GM12801 (cell line): ENCODE measurements around the gene TMEM8B.

ENCODE experiments used
- TF ChIP-seq, protein P1 (sequence below): IDR thresholded peaks from one replicate; pipeline ENCODE4 v1.5.1; 2011; ENCODE audit warnings: control low read depth; ENCODE audit not compliant: insufficient read length; ENCODE audit errors: extremely low read depth

The TMEM8B gene

DNA sequence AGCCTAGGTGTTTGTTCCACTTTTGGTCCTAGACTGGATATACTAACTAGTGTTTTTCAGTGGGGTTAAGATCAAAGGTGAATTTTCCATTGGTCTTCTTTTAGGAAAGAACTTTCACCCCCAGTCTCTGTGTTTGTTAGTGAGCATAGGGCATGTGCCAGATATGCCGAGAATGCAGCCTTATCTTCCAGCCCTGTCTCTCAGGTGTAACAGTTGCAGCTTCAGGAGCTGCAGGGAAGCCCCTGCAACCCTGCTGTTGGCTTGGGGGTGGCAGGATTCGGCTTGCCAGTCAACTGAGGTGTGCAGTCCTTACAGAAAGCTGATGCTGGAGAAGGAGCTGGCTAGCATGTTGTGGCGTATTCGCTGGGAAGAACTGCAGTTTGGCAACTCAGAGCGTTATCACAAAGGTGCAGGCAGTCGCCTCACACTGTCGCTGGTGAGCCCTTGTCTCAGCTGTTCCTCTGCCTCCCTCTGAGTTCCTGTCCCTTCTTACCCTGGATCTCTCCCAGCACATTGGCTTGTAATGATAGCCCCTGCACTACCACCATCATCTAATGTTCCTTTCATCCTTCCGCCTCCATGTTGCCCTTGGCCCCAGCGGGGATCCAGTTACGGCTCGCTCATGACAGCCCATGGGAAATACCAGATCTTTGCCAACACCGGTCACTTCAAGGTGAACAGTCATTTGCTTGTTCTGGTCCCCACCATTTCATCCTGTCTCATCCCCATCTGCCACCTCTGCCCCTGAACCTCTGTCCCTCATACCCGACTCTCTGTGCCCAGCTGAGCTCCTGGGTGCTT, 27.5 kb upstream of the TMEM8B start:
- TF ChIP-seq, protein P1, sequence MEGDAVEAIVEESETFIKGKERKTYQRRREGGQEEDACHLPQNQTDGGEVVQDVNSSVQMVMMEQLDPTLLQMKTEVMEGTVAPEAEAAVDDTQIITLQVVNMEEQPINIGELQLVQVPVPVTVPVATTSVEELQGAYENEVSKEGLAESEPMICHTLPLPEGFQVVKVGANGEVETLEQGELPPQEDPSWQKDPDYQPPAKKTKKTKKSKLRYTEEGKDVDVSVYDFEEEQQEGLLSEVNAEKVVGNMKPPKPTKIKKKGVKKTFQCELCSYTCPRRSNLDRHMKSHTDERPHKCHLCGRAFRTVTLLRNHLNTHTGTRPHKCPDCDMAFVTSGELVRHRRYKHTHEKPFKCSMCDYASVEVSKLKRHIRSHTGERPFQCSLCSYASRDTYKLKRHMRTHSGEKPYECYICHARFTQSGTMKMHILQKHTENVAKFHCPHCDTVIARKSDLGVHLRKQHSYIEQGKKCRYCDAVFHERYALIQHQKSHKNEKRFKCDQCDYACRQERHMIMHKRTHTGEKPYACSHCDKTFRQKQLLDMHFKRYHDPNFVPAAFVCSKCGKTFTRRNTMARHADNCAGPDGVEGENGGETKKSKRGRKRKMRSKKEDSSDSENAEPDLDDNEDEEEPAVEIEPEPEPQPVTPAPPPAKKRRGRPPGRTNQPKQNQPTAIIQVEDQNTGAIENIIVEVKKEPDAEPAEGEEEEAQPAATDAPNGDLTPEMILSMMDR, result no peak

DNA sequence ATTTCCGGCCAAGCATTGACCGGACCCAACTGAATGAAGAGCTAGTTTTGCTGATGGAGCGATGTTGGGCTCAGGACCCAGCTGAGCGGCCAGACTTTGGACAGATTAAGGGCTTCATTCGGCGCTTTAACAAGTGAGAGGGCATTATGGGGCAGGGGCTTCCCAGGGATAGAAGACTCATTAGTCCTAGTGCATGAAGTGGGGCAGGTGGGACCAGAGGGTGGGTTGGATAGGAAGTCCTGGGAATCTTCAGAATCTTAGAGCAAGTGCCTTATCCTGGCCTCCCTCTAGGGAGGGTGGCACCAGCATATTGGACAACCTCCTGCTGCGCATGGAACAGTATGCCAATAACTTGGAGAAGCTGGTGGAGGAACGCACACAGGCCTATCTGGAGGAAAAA, 22.9 kb upstream of the TMEM8B start:
- TF ChIP-seq, protein P1, result no peak

DNA sequence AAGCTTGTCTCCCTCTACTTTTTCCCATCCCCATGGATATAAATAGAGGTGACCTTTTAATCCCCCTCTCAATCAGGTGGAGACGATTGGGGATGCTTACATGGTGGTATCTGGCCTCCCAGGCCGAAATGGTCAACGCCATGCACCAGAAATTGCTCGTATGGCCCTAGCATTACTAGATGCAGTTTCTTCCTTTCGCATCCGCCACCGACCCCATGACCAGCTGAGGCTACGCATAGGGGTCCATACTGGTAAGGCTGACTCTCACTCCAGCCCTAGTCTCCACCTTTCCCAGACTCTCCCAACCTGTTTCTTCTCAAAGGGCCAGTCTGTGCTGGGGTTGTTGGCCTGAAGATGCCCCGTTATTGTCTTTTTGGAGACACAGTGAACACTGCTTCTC, 20.6 kb upstream of the TMEM8B start:
- TF ChIP-seq, protein P1, result no peak

DNA sequence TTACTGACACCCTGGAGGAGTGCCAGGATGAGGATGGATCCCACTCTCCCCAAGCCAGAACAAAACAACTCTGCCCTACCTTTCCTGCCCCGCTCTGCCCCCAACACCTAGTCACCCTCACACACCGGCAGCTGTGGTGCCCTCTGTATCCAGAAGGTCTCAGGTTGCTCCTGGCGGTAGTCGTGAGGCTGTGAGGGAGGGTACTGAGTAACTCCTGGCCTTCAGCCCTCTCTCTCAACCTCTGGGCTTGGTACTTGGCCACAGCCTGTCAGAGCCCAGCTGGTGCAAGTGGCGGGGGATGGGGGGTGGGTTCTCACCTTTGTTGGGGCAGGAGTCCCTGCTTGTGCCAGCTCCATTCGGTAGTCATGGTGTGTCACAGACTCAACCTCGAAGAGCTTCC, 18.9 kb upstream of the TMEM8B start:
- TF ChIP-seq, protein P1, result no peak

DNA sequence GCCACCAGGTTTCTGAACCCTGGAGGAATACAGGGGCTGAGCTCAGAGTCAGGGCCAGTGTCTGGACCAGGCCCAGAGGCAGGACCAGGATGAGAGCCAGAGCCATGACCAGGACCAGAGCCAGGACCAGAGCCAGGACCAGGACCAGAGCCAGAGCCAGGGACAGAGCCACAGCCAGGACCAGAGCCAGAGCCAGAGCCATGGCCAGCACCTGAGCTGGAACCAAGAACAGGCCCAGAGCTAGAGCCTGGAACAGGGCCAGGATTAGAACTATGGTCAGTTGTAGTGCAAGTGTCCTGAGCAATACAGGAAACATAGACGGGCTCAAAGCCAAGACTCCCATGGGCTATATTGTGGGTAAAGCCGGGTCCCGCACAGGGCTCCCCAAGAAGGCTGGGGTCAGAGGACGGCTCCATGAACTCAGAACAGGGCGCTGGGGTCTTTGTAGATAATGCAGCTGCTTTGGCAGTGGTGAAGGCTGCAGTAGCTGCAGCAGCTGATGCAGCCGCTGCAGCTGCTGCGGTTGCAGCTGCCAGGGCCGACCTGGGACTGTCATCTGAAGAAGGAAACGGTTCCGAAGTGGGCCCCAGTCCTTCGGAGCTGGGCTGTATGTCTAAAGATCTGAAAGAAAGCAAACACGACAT, 17.5 kb upstream of the TMEM8B start:
- TF ChIP-seq, protein P1, result no peak

DNA sequence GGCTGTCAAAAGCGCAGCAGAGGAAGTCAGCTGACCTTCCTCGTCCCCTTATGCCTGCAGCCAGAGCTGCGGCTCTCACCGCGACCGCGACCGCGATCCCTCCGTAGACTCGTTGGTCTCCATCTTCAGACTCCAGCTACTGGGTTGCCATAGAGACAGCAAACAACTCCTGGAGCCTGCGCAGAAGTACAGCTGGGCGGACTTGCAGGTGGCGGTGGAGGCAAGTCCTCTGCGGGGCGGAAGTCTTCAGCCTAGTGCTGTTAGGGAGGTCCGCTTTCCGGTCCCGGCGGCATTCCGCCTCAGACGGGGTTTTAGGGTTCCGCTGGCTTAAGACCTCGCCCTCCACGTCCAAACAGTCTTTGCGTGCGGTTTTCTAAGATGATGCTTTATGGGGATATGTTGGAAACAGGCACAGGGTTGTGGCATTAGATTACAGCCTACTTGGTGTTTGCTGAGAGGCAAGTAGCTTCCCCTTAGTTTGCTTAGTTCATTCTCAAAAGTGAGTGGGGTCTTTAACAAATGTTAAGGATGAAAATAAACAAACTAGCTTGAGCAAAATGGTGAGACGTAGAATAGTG, 16.9 kb upstream of the TMEM8B start, which contains the start of gene SPAG8:
Gene SPAG8, minus strand, starts transcription at position 238 of the 578 bp plus-strand sequence. Its CDS starts 115 bp downstream, at position 123.
- TF ChIP-seq, protein P1, result no peak

DNA sequence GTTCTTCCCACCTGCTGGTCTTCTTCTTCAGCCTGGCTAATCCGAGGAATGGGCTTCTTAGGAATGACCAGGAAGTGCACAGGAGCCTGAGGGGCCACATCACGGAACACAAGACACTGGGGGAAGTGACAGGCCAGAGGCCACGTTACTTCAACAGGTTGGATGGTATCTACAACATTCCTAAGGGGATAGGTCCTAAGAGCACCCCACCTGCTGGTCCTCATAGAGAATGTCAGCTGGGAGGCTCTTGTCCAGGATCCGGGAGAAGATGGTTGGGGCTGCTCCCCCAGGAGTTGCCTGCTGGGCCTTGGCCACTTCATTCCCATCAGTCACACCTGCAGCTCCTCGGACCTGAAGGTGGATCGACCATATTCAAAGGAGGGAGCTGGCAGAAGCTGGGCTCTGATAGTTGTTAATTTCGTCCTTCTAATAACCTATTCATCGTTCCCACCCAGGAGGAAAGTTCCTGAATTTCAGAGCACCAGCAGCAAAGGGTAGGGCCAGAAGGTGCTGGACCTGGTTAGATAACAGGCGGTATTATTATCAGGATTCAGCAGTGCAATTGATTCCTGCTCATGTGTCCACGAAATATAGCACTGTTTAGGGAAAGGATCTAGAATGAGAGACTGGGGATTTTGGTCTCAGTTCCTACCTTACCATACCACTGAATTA, 15.5 kb upstream of the TMEM8B start:
- TF ChIP-seq, protein P1, result no peak
